HCT116 (cell line): Measurements from ENCODE around the gene OLIG3. TPM values are rescaled to one million over a fixed set of nuclear protein-coding genes. Genes with fewer than 3 reads are reported as not detected.

Experiments used
- ATAC-seq: fragments of 200-7000 bp; cut with Tn5 transposase; 2 replicates; pipeline ENCODE4 v1.9.1; 2020; ENCODE audit warnings: mild to moderate bottlenecking, moderate library complexity
- BruUV-seq: library from RNA; stranded (reverse); fragments of 400-500 nt; replicated peaks from 2 replicates; lab custom pipeline; 2021; lab: Mats Ljungman, UMichigan
- CTCF ChIA-PET: fragments of 300-600 bp; sonication (Branson Sonifier 250); formaldehyde crosslinking; loops from one replicate; lab custom pipeline; 2021; ENCODE audit warnings: antibody characterized with exemption; lab: Charles Lee
- POLR2A ChIA-PET: fragments of 300-600, 350-600 bp; sonication (Branson Sonifier 250); formaldehyde crosslinking; loops from one replicate; lab custom pipeline; 2021; ENCODE audit warnings: antibody characterized with exemption; lab: Charles Lee
- RAD21 ChIA-PET, 2 experiments: fragments of 300-600 bp; sonication (Branson Sonifier 250); formaldehyde crosslinking; loops; one replicate each; lab custom pipeline; 2023; ENCODE audit warnings: low total read pairs in 2 of 2; ENCODE audit not compliant: uncharacterized antibody in 2 of 2, unreplicated experiment in 2 of 2, low non-redundant PET in 1 of 2; lab: Charles Lee
- DNase-seq: peaks from one replicate; pipeline ENCODE4 v3.0.0-alpha.2; 2010; ENCODE audit warnings: low read depth, low spot score
- H2AFZ ChIP-seq: fragments of 200-600 bp; shearing (Covaris generic), sonication (generic); 2 replicates; pipeline ENCODE4 v1.6.1; 2017; ENCODE audit warnings: low read depth, mixed run types, mixed read lengths, antibody characterized with exemption, low read length; ENCODE audit not compliant: poor library complexity, severe bottlenecking
- H3K27ac ChIP-seq: 2 replicates; pipeline ENCODE4 v1.5.1; 2012; ENCODE audit warnings: low read depth, low read length
- H3K27me3 ChIP-seq: fragments of 200-600 bp; sonication (generic); 2 replicates; pipeline ENCODE4 v1.6.1; 2016; ENCODE audit warnings: mixed run types, low read length, mixed read lengths; ENCODE audit not compliant: insufficient read depth
- H3K36me3 ChIP-seq, 2 experiments: fragments of 200-500 bp in 1 of 2; fragments of 200-600 bp in 1 of 2; sonication (Bioruptor generic) in 1 of 2; sonication (generic) in 1 of 2; 2 replicates each; pipeline versions ENCODE4 v1.5.1 to v1.6.1; 2014 to 2016; ENCODE audit warnings: low read length in 2 of 2, inconsistent platforms in 1 of 2, mixed read lengths in 1 of 2, mixed run types in 1 of 2; ENCODE audit not compliant: insufficient read depth in 2 of 2, control insufficient read depth in 1 of 2
- H3K4me1 ChIP-seq, 2 experiments: fragments of 200-600 bp in 1 of 2; sonication (generic) in 1 of 2; 2 replicates each; pipeline versions ENCODE4 v1.5.1 to v1.6.1; 2012 to 2017; ENCODE audit warnings: low read length in 2 of 2, inconsistent platforms in 1 of 2, mild to moderate bottlenecking in 1 of 2, mixed read lengths in 1 of 2, mixed run types in 1 of 2, moderate library complexity in 1 of 2; ENCODE audit not compliant: insufficient read depth in 2 of 2, control insufficient read depth in 1 of 2
- H3K4me2 ChIP-seq: fragments of 200-600 bp; sonication (generic); 2 replicates; pipeline ENCODE4 v1.6.1; 2017; ENCODE audit warnings: mixed run types, low read length, mixed read lengths
- H3K4me3 ChIP-seq, 2 experiments: fragments of 200-600 bp in 1 of 2; sonication (generic) in 1 of 2; replicated peaks in 1 of 2; 2 replicates each; pipeline ENCODE4 v1.5.1; 2011 to 2016; ENCODE audit warnings: low read length in 2 of 2, control low read depth in 1 of 2, low read depth in 1 of 2, mild to moderate bottlenecking in 1 of 2, mixed read lengths in 1 of 2, mixed run types in 1 of 2
- H3K79me2 ChIP-seq: fragments of 200-600 bp; sonication (generic); 2 replicates; pipeline ENCODE4 v1.6.1; 2017; ENCODE audit warnings: mild to moderate bottlenecking, mixed run types, low read length, moderate library complexity, mixed read lengths; ENCODE audit not compliant: insufficient read depth
- H3K9ac ChIP-seq: fragments of 200-600 bp; sonication (generic); 2 replicates; pipeline ENCODE4 v1.6.1; 2016; ENCODE audit warnings: low read length, mixed read lengths
- H3K9me2 ChIP-seq: fragments of 200-600 bp; sonication (generic), shearing (Covaris generic); 2 replicates; pipeline ENCODE4 v1.6.1; 2017; ENCODE audit warnings: mixed run types, mild to moderate bottlenecking, moderate library complexity; ENCODE audit not compliant: insufficient read depth
- H3K9me3 ChIP-seq, 2 experiments: fragments of 200-500 bp in 1 of 2; fragments of 200-600 bp in 1 of 2; sonication (Bioruptor generic) in 1 of 2; sonication (generic) in 1 of 2; 2 replicates each; pipeline ENCODE4 v1.6.1; 2014 to 2017; ENCODE audit warnings: low read length in 2 of 2, mixed read lengths in 2 of 2, inconsistent platforms in 1 of 2, low read depth in 1 of 2, mild to moderate bottlenecking in 1 of 2, mixed run types in 1 of 2, moderate library complexity in 1 of 2; ENCODE audit not compliant: control insufficient read depth in 1 of 2, insufficient read depth in 1 of 2
- H4K20me1 ChIP-seq: fragments of 200-600 bp; sonication (generic), shearing (Covaris generic); 2 replicates; pipeline ENCODE4 v1.6.1; 2017; ENCODE audit warnings: mixed run types, mild to moderate bottlenecking, moderate library complexity; ENCODE audit not compliant: insufficient read depth
- CTCF ChIP-seq, 3 experiments: fragments of 200-600 bp in 1 of 3; sonication (generic) in 1 of 3; IDR thresholded peaks in 2 of 3; conservative IDR thresholded peaks in 1 of 3; 2 replicates each; pipeline ENCODE4 v1.5.1; 2012 to 2017; ENCODE audit warnings: low read depth in 2 of 3, low read length in 2 of 3, antibody characterized with exemption in 1 of 3, borderline replicate concordance in 1 of 3, control low read depth in 1 of 3, mild to moderate bottlenecking in 1 of 3, mixed read lengths in 1 of 3, mixed run types in 1 of 3, moderate library complexity in 1 of 3; ENCODE audit not compliant: insufficient read depth in 1 of 3
- ELF1 ChIP-seq: IDR thresholded peaks from 2 replicates; pipeline ENCODE4 v1.6.1; 2012; ENCODE audit warnings: low read depth, borderline replicate concordance
- EZH2 ChIP-seq: fragments of 200-600 bp; sonication (generic); IDR thresholded peaks from 2 replicates; pipeline ENCODE4 v1.6.1; 2017; ENCODE audit warnings: antibody characterized with exemption, mixed run types
- EZH2phosphoT487 ChIP-seq: fragments of 200-600 bp; IDR thresholded peaks from 2 replicates; pipeline ENCODE4 v1.6.1; 2018; ENCODE audit warnings: antibody characterized with exemption, borderline replicate concordance
- FOSL1 ChIP-seq: IDR thresholded peaks from 2 replicates; pipeline ENCODE4 v1.6.1; 2012; ENCODE audit warnings: low read depth
- JUND ChIP-seq: IDR thresholded peaks from 2 replicates; pipeline ENCODE4 v1.6.1; 2012
- POLR2A ChIP-seq: IDR thresholded peaks from 2 replicates; pipeline ENCODE4 v1.7.0; 2011; ENCODE audit warnings: borderline replicate concordance; ENCODE audit not compliant: insufficient read depth, insufficient read length; ENCODE audit errors: extremely low read depth
- RAD21 ChIP-seq: IDR thresholded peaks from 2 replicates; pipeline ENCODE4 v1.6.1; 2012; ENCODE audit warnings: low read depth, mild to moderate bottlenecking
- REST ChIP-seq: IDR thresholded peaks from 2 replicates; pipeline ENCODE4 v1.6.1; 2012; ENCODE audit warnings: low read depth
- SIN3A ChIP-seq: IDR thresholded peaks from 2 replicates; pipeline ENCODE4 v1.6.1; 2012; ENCODE audit warnings: low read depth
- SRF ChIP-seq: IDR thresholded peaks from 2 replicates; pipeline ENCODE4 v1.6.1; 2012; ENCODE audit warnings: low read depth
- YY1 ChIP-seq: IDR thresholded peaks from 2 replicates; pipeline ENCODE4 v1.6.1; 2011; ENCODE audit warnings: low read length, low read depth, moderate library complexity, mild to moderate bottlenecking; ENCODE audit not compliant: insufficient replicate concordance; ENCODE audit errors: extremely low read depth
- ZFX ChIP-seq: fragments of 450-650 bp; IDR thresholded peaks from 2 replicates; pipeline ENCODE4 v1.6.1; 2017
- intact Hi-C: fragments of 100-400 bp; cut with micrococcal nuclease; formaldehyde crosslinking; loops from 2 replicates; pipeline ENCODE4 v1.10.0; 2022
- total RNA-seq: library from RNA; stranded (reverse); gene quantifications from one replicate; pipeline ENCODE4 v1.2.1, GENCODE V29; 2021; ENCODE audit not compliant: unreplicated experiment
- TF ChIP-seq, protein P1 (sequence below): IDR thresholded peaks from 2 replicates; pipeline ENCODE4 v1.6.1; 2012
- TF ChIP-seq, protein P2 (sequence below): IDR thresholded peaks from 2 replicates; pipeline ENCODE4 v1.6.1; 2011; ENCODE audit warnings: mild to moderate bottlenecking, low read length, moderate library complexity; ENCODE audit not compliant: insufficient replicate concordance; ENCODE audit errors: extremely low read depth
- TF ChIP-seq, protein P3 (sequence below): IDR thresholded peaks from 2 replicates; pipeline ENCODE4 v1.6.1; 2012

OLIG3 gene
- total RNA-seq, 1 experiment from 2014 or later: not detected

- Histone ChIP-seq H4K20me1 (no peaks in the 10 kb centered on the region), H3K4me3 (no peak overlapping the region), H3K9ac (no peak overlapping the region), H3K9me3 (no peaks in the 10 kb centered on the region), H3K79me2 (no peaks in the 10 kb centered on the region), H3K27me3 (no peaks in the 10 kb centered on the region), H3K27ac (no peak overlapping the region), H3K9me2 (no peaks in the 10 kb centered on the region), H3K4me2 (no peak overlapping the region)
- no peak for DNase-seq
- RAD21 ChIA-PET: no interaction called here
- BruUV-seq: no TSS peak
- ATAC-seq: no peak
- intact Hi-C loops: no loop called here
- CTCF ChIA-PET: no interaction called here
- no peak for TF ChIP-seq RAD21
- TF ChIP-seq, protein P1, sequence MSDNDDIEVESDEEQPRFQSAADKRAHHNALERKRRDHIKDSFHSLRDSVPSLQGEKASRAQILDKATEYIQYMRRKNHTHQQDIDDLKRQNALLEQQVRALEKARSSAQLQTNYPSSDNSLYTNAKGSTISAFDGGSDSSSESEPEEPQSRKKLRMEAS: no peak
- TF ChIP-seq REST: no peak
- no peak for TF ChIP-seq ELF1
- TF ChIP-seq, protein P2, sequence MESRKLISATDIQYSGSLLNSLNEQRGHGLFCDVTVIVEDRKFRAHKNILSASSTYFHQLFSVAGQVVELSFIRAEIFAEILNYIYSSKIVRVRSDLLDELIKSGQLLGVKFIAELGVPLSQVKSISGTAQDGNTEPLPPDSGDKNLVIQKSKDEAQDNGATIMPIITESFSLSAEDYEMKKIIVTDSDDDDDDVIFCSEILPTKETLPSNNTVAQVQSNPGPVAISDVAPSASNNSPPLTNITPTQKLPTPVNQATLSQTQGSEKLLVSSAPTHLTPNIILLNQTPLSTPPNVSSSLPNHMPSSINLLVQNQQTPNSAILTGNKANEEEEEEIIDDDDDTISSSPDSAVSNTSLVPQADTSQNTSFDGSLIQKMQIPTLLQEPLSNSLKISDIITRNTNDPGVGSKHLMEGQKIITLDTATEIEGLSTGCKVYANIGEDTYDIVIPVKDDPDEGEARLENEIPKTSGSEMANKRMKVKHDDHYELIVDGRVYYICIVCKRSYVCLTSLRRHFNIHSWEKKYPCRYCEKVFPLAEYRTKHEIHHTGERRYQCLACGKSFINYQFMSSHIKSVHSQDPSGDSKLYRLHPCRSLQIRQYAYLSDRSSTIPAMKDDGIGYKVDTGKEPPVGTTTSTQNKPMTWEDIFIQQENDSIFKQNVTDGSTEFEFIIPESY: no peak
- TF ChIP-seq POLR2A: no peak
- TF ChIP-seq YY1: no peak
- TF ChIP-seq ZFX: no peak
- TF ChIP-seq EZH2: no peak
- no peak for TF ChIP-seq EZH2phosphoT487
- no peak for TF ChIP-seq SRF
- TF ChIP-seq SIN3A: no peak
- TF ChIP-seq CTCF (IDR thresholded peaks at IDR 0.05 in 2 of 3, conservative IDR thresholded peaks at IDR 0.05 in 1 of 3; ENCODE audit: borderline replicate concordance in 1 of 3, insufficient read depth in 1 of 3, low read depth in 2 of 3, low read length in 2 of 3): no peak
- TF ChIP-seq JUND: no peak
- no peak for TF ChIP-seq FOSL1
- TF ChIP-seq, protein P3, sequence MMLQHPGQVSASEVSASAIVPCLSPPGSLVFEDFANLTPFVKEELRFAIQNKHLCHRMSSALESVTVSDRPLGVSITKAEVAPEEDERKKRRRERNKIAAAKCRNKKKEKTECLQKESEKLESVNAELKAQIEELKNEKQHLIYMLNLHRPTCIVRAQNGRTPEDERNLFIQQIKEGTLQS: no peak
- TF ChIP-seq, all 23 proteins: peak for 0
- POLR2A ChIA-PET: no interaction called here
- Histone ChIP-seq H2AFZ (no peak overlapping the region), H3K36me3 (no peaks in the 10 kb centered on the region), H3K4me1 (no peaks in the 10 kb centered on the region)
Measured at GRCh38 chr6:137541534-137542063, 47.4 kb upstream of the OLIG3 start.
